ENCODE data around the gene SLC25A33. TPM values are rescaled to one million over a fixed set of nuclear protein-coding genes. Genes with fewer than 3 reads are reported as not detected.
A peak's percentile ranks its signal among the peaks of the same experiment; 100 is the strongest.
"Not testable (repeated sequence)": the region's sequence is repeated elsewhere in the genome, so short reads cannot be mapped to it uniquely, and the experiment has no call there.

The SLC25A33 gene
- total and polyA plus RNA-seq, 2 donors (not counting 1 experiment from before 2014, with no cell fraction given) = 2.3 to 5.0 TPM

GRCh38 chr1:9570886-9571529, 31.7 kb downstream of the SLC25A33 start:
- POLR2A ChIA-PET; H3K4me3 Mint-ChIP-seq; H3K4me3 ChIP-seq (ENCODE audit: control extremely low read depth in 1 of 5, extremely low read depth in 1 of 5, insufficient read depth in 1 of 5, low read depth in 2 of 5, low read length in 4 of 5); H3K4me2 ChIP-seq (replicated peaks; ENCODE audit: low read depth, low read length, poor library complexity, severe bottlenecking); H3K9me3 ChIP-seq (ENCODE audit: control extremely low read depth in 1 of 3, control insufficient read depth in 2 of 3, insufficient read depth in 1 of 3, low read length in 2 of 3); H3K27ac Mint-ChIP-seq; ATAC-seq (ENCODE audit: low read depth); H2AFZ ChIP-seq (ENCODE audit: insufficient read depth, low read depth, low read length, poor library complexity, severe bottlenecking); H3K27ac ChIP-seq (ENCODE audit: low read length in 2 of 2); intact Hi-C loops (cut with micrococcal nuclease); H3K4me1 ChIP-seq (ENCODE audit: control insufficient read depth in 2 of 2, insufficient read depth in 2 of 2, low read length in 2 of 2); H3K9me3 Mint-ChIP-seq (ENCODE audit: insufficient read depth); DNase-seq; H3K9ac ChIP-seq (ENCODE audit: low read length); H3K36me3 ChIP-seq (replicated peaks in 1 of 2; ENCODE audit: control extremely low read depth in 1 of 2, control insufficient read depth in 1 of 2, extremely low read depth in 1 of 2, insufficient read depth in 2 of 2, low read length in 1 of 2); H4K20me1 ChIP-seq (ENCODE audit: control insufficient read depth, insufficient read depth, low read length, poor library complexity, severe bottlenecking); H3K27me3 Mint-ChIP-seq; H3K27me3 ChIP-seq (replicated peaks in 1 of 4; ENCODE audit: control extremely low read depth in 1 of 4, control insufficient read depth in 3 of 4, insufficient read depth in 4 of 4, low read length in 3 of 4); H3K79me2 ChIP-seq (ENCODE audit: control insufficient read depth, insufficient read depth, low read length): not testable (repeated sequence)
- peaks cover 11% of the 10 kb centered on the region for H3K4me1 Mint-ChIP-seq
- 97% methylated on average over 10 of the region's 16 CpGs for WGBS (ENCODE audit: insufficient coverage)
- CTCF ChIA-PET = interaction anchor here (0.9 to 1.6 kb wide), 4 partner anchors 18 to 80 kb away, joined by 3 to 7 read pairs (median 6); no protein-coding TSS in a partner anchor

GRCh38 chr1:9573723-9574122, 34.5 kb downstream of the SLC25A33 start:
- H3K36me3 ChIP-seq (replicated peaks in 1 of 2; ENCODE audit: control extremely low read depth in 1 of 2, control insufficient read depth in 1 of 2, extremely low read depth in 1 of 2, insufficient read depth in 2 of 2, low read length in 1 of 2) = peaks cover 5 to 17% of the 10 kb centered on the region in 2 experiments
- intact Hi-C loops (cut with micrococcal nuclease) = loop anchor here (1.0 kb wide), 1 partner anchor 78 kb away; no protein-coding TSS in a partner anchor
- no peak for DNase-seq

More at GRCh38 chr1:9573723-9574122, 34.5 kb downstream of the SLC25A33 start:
- no peaks in the 10 kb centered on the region for H3K27me3 Mint-ChIP-seq
- ChIA-PET CTCF (interaction anchor here (1.0 to 4.6 kb wide), 7 partner anchors 10 to 283 kb away, joined by 3 to 64 read pairs (median 4); no protein-coding TSS in a partner anchor), POLR2A (interaction anchor here (0.6 kb wide), 1 partner anchor 337 kb away, joined by 6 read pairs; the partner anchor contains the start of gene CTNNBIP1)
- Histone ChIP-seq H3K4me1 (ENCODE audit: control insufficient read depth in 2 of 2, insufficient read depth in 2 of 2, low read length in 2 of 2) (no peaks in the 10 kb centered on the region), H3K9ac (ENCODE audit: low read length) (no peak overlapping the region), H2AFZ (ENCODE audit: insufficient read depth, low read depth, low read length, poor library complexity, severe bottlenecking) (no peak overlapping the region), H3K4me2 (replicated peaks; ENCODE audit: low read depth, low read length, poor library complexity, severe bottlenecking) (no peak overlapping the region), H4K20me1 (ENCODE audit: control insufficient read depth, insufficient read depth, low read length, poor library complexity, severe bottlenecking) (no peaks in the 10 kb centered on the region), H3K27me3 (replicated peaks in 1 of 4; ENCODE audit: control extremely low read depth in 1 of 4, control insufficient read depth in 3 of 4, insufficient read depth in 4 of 4, low read length in 3 of 4) (no peaks in the 10 kb centered on the region), H3K4me3 (ENCODE audit: control extremely low read depth in 1 of 5, extremely low read depth in 1 of 5, insufficient read depth in 1 of 5, low read depth in 2 of 5, low read length in 4 of 5) (no peak overlapping the region), H3K9me3 (ENCODE audit: control extremely low read depth in 1 of 3, control insufficient read depth in 2 of 3, insufficient read depth in 1 of 3, low read length in 2 of 3) (no peaks in the 10 kb centered on the region), H3K79me2 (ENCODE audit: control insufficient read depth, insufficient read depth, low read length) (no peaks in the 10 kb centered on the region), H3K27ac (ENCODE audit: low read length in 2 of 2) (no peak overlapping the region)
- peak; percentile 30 for TF ChIP-seq CTCF (IDR thresholded peaks at IDR 0.05)
- no peak for TF ChIP-seq EZH2 (IDR thresholded peaks at IDR 0.05; ENCODE audit: borderline replicate concordance, insufficient read depth, low read depth, low read length, poor library complexity, severe bottlenecking)
- WGBS (ENCODE audit: insufficient coverage) = no CpG with 5 or more reads among the region's 2 CpGs
- H3K4me1 Mint-ChIP-seq = peaks cover 5% of the 10 kb centered on the region
- ATAC-seq (ENCODE audit: low read depth) = no peak
- no peak overlapping the region for H3K4me3 Mint-ChIP-seq
- H3K27ac Mint-ChIP-seq = no peak overlapping the region
- H3K9me3 Mint-ChIP-seq (ENCODE audit: insufficient read depth) = no peaks in the 10 kb centered on the region

Measured in B cell (primary cell).